NB4 (cell line): Measurements from ENCODE around the gene PODN.

ENCODE experiments used
- MAX ChIP-seq: IDR thresholded peaks from 2 replicates; pipeline ENCODE4 v1.6.1; 2011; ENCODE audit warnings: low read depth, low read length
- POLR2A ChIP-seq: IDR thresholded peaks from 2 replicates; pipeline ENCODE4 v1.6.1; 2011; ENCODE audit warnings: mild to moderate bottlenecking; ENCODE audit not compliant: insufficient read length; ENCODE audit errors: extremely low read depth

DNA sequence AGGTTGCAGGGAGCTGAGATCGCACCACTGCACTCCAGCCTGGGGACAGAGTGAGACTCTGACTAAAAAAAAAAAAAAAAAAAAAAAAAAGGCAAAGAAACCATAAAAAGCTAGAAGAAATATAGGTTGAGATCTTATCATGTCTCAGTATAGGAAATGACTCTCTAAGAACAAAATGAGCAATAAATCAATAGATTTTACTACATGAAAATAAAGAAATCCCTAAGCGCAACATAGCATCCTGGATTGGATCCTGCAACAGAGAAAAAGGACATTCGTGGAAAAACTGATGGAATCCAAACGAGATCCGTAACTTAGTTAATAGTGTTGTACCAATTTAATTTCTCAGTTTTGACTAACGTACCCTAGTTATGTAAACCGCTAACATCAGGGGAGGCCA is 45.1 kb downstream of the PODN start:
- TF ChIP-seq POLR2A (no peak), MAX (no peak)
